GM21515 (cell line): ENCODE results near the gene ZNF816.
"Not testable (repeated sequence)": the region's sequence is repeated elsewhere in the genome, so short reads cannot be mapped to it uniquely, and the experiment has no call there.

Experiments
- ATAC-seq: cut with Tn5 transposase; IDR thresholded peaks from one replicate; pipeline ENCODE4 v1.9.1; 2021; ENCODE audit not compliant: unreplicated experiment

ZNF816 gene

GRCh38 chr19:52936151-52936953 lies 26.3 kb downstream of the ZNF816 start:
- no peak for ATAC-seq

DNA sequence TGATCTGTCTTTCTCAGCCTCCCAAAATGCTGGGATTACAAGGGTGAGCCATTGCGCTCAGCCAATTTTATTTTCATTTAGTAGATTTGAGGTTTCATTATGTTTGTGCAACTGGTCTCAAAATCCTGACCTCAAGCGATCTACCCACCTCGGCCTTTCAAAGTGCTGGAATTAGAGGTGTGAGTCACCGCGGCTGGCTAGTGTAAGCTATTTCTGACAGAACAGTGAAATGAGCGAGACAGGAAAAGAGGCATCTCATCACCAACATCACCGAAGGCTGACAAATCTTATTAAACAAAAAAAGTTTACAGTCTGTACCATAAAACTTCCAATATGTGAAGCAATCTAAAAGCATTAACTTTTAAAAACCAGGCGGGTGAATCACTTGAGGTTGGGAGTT lies 27.2 kb downstream of the ZNF816 start:
- no peak for ATAC-seq

DNA sequence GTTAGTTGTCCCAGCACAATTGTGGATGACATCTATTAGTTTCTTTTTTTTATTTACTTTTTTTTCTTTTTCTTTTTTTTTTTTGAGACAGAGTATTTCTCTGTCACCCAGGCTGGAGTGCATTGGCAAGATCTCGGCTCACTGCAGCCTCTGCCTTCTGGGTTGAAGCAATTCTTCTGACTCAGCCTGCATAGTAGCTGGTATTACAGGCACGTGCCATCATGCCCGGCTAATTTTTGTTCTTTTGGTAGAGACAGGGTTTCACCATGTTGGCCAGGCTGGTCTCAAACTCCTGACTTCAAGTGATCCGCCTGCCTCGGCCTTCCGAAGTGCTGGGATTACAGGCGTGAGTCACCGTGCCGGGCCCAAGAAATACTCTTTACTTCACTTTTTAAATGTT lies 38.0 kb downstream of the ZNF816 start:
- ATAC-seq, result not testable (repeated sequence)

- ATAC-seq, result no peak
Measured at GRCh38 chr19:52923778-52924593, 38.7 kb downstream of the ZNF816 start.

DNA sequence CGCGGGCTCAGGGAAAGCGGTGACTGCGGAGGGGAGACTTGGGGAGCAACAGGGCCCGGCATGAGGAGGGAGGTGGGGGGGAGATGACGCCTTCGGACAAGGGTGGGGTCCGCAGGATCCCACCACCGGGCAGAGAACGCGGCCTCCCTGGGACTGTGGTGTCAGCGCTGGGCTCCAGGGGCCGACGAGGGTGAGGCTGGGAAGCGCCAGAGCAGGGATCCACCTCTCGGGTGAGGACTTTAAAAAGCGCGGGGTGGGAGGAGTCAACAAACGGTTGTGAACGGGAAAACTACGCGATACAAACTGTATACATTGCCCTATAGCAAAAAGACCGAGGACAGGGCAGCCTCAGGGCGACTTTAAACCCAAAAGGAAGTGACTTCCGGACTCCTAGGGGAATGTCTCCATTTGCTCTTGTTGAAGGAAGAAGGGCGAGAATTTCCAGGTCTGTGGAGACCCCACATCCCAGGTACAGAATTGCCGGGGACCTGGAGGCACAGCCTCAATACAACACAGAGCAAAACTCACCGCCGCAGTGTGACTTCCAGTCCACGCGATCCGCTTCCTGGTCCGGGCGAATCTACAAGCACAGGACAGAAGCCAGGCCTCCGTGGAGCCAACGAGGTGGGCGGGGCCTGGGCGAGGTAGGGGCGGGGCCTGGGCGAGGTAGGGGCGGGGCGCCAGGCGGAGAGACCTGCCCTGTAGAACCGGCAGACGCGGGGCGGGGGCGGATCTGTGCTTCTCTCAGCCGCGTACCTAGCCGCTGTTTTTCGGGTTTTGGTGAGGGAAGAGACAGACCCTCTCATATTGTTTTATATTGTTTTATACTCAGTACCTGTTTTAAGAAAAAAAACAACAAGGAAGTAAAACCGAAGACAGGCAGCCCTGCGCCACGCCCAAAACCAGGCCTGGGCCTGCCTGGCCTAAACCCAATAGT lies 39.6 kb downstream of the ZNF816 start, which contains the start of gene ZNF888:
TSS of gene ZNF888 (minus strand) at position 588 of the 937 bp plus-strand sequence. CDS start 5,555 bp downstream, outside the sequence.
- ATAC-seq, result peak; percentile 93

GRCh38 chr19:52917531-52917930 lies 45.1 kb downstream of the ZNF816 start:
- no peak for ATAC-seq

DNA sequence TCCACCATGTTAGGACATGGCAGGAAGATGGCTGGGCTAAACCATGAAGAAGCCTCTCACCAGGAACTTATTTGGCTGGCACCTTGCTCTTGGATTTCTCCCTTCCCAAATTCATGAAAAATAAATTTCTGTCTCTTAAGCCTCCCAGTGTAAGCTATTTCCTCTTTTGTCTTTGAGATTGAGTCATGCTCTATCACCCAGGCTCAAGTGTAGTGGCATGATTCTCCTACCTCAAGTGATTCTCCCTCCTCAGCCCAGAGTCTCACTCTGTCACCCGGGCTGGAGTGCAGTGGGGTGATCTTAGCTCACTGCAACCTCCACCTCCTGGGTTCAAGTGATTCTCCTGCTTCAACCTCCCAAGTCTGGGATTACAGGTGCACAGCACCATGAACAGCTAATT lies 52.0 kb downstream of the ZNF816 start:
- ATAC-seq, result no peak

DNA sequence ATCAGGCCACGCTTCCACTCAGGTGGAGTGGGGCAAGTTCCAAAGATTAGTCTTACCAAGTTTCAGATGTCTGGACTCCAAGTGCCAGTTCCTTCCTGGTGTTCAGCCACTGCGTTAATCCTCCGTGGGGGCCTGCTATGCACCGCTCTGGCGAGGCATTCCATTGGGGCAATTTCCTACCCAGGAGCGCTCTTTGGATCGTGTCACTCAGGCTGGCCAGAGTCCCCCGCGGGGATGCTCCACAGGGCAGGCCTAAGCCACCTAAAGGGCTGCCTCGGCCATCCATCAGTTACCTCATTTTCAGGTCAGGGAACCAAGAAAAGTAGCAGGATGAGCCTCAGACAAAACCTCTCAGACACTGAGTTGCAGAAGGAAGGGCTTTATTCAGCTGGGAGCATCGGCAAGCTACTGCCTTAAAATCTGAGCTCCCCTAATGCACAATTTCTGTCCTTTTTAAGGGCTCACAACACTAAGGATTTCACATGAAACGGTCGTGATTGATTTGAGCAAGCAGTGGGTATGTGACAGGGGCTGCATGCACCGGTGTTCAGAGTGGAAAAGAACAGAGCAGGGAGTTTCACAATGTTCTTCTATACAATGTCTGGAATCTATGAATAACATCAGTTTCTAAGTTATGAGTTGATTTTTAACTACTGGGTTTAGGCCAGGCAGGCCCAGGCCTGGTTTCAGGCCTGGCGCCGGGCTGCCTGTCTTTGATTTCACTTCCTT lies 58.5 kb downstream of the ZNF816 start:
- ATAC-seq, result not testable (repeated sequence)

GRCh38 chr19:52901842-52902241 lies 60.8 kb downstream of the ZNF816 start:
- no peak for ATAC-seq
